NCI-H2081 treated with DMSO at 0.1 percent for 48 hours (cell line): ENCODE results near the gene XYLT1.
"Not testable (repeated sequence)": the region's sequence is repeated elsewhere in the genome, so short reads cannot be mapped to it uniquely, and the experiment has no call there.

Experiments
- DNase-seq: peaks from one replicate; lab custom pipeline; 2025; lab: John Stamatoyannopoulos, UW

Gene XYLT1, protein sequence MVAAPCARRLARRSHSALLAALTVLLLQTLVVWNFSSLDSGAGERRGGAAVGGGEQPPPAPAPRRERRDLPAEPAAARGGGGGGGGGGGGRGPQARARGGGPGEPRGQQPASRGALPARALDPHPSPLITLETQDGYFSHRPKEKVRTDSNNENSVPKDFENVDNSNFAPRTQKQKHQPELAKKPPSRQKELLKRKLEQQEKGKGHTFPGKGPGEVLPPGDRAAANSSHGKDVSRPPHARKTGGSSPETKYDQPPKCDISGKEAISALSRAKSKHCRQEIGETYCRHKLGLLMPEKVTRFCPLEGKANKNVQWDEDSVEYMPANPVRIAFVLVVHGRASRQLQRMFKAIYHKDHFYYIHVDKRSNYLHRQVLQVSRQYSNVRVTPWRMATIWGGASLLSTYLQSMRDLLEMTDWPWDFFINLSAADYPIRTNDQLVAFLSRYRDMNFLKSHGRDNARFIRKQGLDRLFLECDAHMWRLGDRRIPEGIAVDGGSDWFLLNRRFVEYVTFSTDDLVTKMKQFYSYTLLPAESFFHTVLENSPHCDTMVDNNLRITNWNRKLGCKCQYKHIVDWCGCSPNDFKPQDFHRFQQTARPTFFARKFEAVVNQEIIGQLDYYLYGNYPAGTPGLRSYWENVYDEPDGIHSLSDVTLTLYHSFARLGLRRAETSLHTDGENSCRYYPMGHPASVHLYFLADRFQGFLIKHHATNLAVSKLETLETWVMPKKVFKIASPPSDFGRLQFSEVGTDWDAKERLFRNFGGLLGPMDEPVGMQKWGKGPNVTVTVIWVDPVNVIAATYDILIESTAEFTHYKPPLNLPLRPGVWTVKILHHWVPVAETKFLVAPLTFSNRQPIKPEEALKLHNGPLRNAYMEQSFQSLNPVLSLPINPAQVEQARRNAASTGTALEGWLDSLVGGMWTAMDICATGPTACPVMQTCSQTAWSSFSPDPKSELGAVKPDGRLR

DNA sequence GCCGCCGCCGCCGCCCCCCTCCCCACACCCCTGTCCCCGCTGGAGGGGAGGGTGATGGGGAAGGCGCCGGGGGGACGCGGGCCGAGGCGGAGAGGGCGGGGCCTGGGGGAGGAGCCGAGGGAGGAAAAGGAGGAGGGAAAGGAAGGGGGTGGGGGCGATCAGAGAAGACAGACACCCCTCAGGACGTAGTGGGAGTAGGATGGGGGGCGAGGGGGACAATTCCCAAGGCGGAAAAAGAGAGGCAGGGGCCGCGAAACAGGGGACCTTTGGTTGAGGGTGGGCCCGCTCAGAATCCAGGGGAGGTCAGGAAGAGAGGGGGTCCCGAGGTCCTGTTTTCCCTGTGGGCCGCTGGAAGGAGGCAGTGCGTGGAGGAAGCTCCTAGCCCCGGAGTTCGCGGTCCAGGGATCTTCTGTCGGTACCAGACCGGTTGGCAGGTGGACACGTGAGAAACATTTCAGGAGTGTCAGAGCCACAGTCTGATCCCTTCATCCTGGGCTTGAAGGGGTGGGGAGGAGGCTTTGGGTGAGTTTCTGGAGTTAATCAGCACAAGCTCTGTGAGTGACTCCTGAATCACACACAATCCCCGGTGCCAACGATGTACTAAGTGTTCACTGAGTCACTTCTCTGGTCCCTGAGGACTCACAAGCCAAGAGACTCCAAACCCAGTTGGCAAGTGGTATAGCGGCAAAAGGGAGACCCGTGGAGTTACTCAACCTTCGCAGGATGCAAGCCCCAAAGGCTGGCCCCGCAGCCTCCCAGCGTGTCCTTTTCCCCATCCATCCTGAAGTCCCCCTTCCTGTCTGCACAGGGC is at the start of gene XYLT1:
TSS of gene XYLT1 (minus strand) at position 53 of the 811 bp plus-strand sequence. CDS start 164 bp downstream, outside the sequence.
- DNase-seq: no peak

DNA sequence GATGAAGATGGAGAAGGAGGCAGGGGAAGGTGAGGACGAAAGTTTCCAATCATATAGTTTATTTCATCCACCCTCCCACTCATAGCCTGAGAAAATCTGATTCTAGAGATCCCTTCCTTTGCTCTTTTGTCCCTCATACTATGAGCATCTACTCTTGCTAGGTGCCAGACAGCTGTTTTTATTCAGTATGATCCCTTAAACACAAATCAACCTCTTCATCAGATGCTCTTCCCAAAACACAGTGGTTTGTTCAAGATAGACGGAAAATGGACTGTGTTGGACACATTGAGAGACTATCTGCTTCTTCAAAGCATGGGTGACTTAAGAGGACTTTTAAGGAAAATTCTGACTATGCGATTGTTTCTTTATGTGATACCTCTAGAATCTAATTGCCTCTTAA is 49.4 kb upstream of the XYLT1 start:
- DNase-seq: no peak

DNA sequence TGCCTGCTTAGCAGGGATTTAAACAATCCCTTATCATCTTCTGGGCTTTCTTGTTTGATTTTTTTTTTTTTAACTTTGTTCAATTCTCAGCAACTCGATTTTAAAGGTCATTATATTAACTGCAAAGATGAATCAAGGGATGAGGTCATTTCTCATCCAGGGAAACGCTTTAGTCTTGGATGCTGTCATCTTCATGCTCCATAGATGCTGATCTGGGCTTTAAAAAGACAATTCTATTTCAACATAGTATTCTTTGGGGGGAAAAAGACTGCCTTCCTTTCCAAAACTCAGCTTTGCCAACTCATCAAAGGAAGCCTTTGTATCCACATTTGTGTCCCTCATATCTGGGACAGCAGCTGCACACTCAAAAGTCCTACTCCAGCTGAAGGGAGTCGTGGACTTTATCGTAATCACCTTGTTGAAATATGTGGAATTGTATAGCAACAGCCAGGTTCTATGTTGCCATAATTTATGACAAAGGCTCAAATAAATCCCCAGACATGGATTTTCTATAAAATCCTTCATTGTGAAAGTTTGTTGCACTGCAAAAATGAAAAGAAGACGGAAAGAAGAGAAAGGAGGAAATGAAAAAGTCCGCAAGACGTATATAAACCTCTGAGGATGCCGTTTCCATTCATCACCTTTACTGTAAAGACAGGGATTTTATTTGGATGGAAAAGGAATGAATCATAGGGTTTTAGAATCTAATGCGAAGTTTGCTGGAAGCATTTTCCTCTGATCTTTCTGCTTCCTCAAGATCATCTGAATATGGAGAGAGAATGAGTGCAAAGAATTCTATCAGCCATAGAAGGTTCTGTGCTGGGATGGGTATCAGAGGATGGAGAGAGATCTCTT is 48.6 kb upstream of the XYLT1 start:
- no peak for DNase-seq

DNA sequence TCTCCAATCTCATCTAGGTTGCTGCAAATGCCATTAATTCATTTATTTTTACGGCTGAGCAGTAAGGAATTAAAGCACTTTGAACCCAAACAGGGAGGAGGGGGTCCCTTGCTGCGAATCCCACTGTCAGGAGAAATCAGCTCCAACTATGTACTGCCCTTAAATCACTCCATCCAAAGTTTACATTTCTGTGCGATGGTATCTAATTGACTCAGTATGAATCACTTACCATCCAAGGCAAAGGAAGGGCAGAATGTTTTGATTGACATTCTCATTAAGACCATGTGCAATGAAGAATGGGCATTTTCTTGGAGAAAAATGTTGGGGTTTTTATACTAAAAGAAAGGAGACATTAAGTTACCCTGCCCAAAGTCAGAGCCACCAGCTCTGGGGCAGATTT is 47.7 kb upstream of the XYLT1 start:
- DNase-seq: no peak

DNA sequence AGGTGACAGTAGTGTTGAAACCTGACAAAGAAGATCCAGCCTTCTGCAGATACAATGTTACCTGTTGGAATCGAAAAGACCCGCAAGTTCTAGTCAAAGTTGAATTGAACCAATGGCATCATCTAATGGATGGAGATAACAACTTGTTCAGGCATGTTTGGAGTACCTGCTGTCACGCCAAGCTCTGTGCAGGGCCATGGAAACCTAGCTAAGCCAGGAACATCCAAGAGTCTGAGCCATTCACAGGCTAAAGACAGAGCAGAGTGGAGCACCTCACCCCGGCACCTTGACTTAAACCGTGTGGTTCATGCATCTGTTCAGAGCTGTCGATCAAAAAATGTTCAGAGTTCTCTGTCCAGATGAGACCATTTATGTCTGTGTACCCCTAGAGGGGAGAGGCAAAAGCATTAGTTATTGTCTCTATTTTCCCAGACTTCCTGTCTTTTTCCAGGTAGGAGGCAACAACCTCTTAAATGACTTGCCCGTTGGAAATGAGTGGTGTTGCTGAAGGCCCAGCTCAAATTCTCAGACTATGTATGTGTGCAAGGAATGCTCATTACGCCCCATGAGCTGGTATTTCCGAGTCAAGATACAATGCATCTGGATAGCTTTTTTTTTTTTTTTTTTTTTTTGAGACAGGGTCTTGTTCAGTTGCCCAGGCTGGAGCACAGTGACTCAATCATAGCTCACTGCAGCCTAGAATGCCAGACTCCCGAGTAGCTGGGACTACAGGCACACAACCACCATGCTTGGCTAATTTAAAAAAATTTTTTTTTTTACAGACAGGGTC is 44.9 kb upstream of the XYLT1 start:
- DNase-seq: no peak

DNA sequence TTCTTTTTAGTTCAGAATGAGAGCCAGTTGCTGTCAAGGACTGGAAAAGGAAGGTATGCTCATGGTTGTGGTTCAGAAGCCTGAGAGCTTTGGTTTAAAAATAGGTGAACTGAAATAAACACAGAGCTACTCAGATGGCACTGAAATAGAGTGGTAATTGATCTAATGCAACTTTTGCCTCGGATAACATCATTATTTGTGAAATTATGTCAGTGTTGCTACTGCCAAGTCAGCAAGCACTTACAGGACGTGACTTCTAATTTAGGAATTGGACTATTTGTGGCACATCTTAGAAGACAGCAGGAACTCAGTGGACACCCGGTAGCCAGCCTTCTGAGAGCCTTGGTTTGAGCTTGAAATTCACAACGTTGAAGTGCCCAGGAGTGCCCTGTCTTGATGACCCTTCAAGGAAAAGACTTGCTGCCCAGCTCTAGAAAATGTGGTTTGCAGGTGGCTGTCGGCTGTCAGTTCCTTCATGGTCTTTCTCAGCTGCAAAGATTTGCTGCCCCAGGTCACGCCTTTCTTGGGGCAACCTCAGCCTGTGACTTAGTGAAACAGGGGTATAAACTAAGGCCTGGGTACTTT is 42.0 kb upstream of the XYLT1 start:
- no peak for DNase-seq

DNA sequence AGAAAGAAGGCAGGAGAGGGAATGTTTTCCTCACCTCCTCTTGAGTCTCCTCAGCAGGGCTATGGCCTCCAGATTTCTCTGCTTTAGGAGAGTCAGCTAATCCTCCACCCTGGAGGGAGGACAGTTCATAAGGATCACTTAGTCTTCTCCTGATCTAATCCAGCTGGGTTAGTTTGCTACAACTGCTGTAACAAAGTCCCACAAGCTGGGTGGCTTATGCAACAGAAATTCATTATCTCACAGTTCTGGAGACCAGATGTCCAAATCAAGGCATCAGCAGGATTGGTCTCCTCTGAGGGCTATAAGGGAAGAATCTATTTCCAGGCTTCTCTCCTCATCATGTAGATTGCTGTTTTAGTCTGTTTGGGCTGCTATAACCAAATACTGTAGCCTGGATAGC is 40.6 kb upstream of the XYLT1 start:
- no peak for DNase-seq

DNA sequence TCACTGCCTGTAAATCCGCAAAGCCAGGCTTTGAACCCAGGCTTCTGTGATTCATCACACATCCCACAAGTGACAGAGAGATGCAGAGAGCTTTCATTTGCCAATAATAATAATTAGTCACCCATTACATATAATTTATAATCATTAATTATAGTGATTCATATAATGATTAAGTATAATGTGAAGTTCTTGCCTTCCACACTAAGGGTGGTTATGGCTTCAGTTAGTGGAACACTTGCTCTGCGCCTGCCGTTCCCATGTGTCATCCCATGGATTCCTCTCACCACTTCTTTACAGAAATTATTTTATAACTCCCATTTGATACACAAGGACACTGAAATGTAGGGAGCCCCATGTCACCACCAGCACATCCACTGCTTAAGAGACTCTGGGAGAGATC is 39.8 kb upstream of the XYLT1 start:
- DNase-seq: no peak

DNA sequence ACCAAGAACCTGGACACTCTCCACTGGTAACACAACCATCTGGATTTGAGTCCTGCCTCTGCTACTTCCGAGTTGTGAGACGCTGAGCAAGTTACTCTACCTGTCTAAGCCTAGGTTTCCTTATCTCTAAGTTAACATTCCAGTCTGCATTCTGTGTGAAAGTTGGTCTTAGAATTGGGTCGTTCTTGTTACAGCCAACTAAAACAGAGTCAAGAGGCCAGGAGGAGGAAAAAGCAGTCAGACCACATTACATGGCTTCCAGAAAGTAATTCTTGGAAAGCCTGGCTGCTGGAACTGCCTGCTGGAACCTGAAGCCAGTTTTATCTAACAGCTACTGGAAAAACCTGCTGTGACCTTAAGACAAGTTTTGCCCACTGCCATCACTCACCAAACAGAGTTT is 38.4 kb upstream of the XYLT1 start:
- no peak for DNase-seq

DNA sequence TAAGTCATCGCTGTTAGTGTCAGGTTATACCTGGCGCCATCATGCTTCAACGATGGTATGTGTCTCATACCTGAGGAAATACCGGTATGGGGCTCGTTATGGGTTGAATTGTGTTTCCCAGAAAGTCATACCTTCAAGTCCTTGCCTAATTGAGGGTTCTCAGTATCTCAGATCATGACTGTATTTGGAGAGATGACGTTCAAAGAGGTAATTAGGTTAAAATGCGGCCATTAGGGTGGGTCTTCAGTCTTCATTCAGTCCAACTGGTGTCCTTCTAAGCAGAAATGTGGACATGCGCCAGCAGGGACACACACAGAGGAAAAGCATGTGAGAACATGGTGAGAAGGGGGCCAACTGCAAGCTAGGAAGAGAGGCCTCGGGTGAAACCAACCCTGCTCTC is 37.5 kb upstream of the XYLT1 start:
- no peak for DNase-seq

DNA sequence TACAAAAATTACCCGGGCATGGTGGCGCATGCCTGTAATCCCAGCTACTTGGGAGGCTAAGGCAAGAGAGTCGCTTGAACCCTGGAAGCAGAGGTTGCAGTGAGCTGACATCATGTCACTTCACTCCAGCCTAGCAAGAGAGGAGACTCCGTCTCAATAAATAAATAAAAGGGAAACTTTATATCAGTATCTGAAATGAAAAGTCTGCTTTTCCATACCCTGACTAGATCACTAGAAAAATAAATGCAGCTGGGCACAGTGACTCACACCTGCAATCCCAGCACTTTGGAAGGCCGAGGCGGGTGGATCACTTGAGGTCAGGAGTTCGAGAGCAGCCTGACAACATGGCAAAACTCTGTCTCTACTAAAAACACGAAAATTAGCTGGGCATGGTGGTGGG is 36.8 kb upstream of the XYLT1 start:
- not testable (repeated sequence) for DNase-seq

DNA sequence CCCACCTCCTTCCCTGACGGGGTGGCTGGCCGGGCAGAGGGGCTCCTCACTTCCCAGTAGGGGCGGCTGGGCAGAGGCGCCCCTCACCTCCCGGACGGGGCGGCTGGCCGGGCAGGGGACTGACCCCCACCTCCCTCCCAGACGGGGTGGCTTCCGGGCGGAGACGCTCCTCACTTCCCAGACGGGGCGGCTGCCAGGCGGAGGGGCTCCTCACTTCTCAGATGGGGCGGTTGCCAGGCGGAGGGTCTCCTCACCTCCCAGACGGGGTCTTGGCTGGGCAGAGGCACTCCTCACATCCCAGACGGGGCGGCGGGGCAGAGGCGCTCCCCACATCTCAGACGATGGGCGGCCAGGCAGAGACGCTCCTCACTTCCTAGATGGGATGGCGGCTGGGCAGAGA is 35.1 kb upstream of the XYLT1 start:
- DNase-seq: not testable (repeated sequence)

DNA sequence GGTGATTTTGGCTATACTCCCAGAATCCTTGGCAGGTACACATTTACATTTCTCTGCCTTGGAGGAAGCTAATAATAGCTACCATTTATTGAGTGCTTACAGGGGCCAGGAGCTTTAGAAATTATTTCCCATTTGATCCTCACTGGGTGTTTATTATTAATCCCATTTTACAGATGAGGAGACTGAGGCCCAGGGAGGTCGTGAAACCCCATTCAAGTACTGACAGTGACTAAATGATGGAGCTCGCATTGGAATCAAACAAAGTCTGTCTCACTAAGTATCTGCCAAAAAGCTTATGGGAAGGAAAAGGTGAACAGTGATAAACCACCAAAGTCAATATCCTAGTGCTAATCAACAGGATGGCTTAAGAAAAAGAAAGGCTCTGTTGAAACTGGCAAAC is 33.3 kb upstream of the XYLT1 start:
- DNase-seq: no peak

DNA sequence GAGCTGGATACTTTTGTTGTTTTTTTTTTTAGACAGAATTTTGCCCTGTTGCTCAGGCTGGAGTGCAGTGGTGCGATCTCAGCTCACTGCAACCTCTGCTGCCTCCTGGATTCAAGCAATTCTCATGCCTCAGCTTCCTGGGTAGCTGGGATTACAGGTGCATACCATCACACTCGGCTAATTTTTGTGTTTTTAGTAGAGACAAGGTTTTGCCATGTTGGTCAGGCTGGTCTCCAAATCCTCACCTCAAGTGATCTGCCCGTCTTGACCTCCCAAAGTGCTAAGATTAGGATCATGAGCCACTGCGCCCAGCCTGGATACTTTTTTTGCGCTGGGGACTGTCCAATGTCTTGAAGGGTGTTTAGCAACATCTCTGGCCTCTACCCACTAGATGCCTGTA is 32.6 kb upstream of the XYLT1 start:
- DNase-seq: no peak

DNA sequence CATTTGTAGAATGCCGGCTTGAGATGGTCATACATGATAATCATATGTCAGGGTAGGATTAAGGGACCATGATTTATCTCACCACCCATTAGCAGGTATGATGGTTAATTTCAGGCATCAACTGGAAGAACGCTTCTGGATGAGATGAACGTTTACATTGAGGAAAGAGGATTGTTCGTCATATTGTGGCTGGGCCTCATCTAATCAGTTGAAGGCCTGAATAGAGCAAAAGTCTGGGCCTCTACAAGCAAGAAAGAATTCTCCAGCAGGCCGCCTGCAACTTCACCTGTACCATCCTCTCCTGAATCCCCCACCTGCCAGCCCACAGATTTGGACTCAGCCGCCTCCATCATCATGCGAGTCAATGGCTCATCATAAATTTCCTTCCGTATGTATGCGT is 30.6 kb upstream of the XYLT1 start:
- no peak for DNase-seq

DNA sequence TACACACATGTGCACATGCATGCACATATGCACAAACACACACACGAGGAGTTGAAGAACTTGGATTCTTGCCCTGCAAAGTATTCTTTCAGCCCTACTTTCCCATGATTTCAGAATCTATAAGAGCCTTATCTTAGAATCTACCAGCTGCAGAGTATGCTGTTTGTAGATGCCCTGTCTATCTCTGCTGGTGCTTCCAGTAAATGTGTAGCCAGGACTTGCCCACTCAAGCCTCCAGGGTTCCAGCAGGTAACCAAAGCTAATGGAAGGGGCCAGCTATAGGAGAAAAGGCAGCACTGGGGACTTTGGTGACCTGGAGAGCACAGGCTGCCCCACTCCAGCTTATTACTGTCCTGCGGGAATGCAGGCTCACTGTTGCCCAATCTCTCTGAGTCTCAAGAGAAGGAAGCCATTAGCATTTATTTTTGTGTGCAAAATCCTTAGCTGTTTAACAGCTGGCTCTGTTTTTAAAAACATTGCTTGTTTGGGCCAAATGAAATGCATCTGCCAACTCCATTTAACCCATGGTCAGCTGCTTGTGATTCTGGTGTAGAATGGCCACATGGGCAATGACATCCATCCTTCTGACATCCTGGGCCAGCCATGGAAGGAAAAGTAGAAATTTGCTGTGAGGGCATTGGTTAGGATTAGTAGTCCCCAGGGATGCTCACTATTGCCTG is 28.6 kb upstream of the XYLT1 start:
- no peak for DNase-seq

DNA sequence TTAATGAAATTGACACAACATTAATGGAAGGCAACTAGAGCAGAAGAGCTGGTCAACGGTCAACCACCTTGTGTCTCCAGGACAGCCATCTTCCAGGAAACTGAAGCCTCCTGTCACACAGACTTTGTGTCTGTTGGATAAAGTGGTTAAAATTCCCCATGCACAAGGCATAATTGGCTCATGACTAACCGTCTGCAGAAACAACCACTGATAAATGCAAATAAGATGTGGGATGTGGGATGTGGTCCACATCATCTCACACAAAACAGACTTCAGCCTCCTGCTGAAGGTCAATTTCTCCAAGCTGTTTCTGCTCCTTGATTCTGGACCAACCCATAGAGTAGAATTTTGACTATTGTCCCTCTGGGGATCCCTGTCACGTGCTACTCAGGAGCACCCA is 26.9 kb upstream of the XYLT1 start:
- no peak for DNase-seq

DNA sequence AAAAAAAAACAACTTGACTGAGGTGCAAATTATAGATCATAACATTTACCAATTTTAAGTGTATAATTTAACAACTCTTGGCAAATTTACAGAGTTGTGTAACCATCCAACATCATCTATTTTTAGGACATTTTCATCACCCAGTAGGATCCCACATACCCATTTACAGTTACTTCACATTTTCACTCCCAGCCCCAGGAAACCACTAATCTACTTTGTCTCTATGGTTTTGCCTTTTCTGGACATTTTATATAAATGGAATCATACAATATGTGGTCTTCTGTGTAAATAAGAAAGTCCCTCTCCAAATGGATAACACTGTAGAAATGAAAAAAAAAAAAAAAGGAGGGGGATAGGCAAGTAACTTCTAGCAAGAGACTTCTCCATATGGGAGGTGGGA is 26.1 kb upstream of the XYLT1 start:
- no peak for DNase-seq

DNA sequence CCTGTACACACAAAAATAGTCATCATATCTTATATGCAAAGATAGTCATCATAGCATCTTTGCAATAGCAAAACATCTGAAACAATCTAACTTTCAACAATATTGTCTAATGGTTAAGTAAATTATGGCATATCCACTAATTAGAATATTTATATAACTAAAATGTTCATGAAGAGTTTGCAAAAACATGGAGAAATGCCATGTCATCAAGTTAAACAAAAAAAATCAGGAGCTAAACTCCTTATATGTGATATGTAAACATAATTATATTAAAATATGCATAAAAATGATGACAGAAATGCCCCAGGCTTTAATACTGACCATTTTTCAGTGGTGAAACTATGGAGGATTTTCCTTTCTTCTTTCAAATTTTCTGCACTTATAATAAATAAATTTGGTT is 22.3 kb upstream of the XYLT1 start:
- DNase-seq: no peak
